CD4-positive, CD25-positive, alpha-beta regulatory T cell (primary cell): ENCODE data around the gene HPCAL4. TPM values are rescaled to one million over a fixed set of nuclear protein-coding genes. Genes with fewer than 3 reads are reported as not detected.
A peak's percentile ranks its signal among the peaks of the same experiment; 100 is the strongest.

Experiments used
- ATAC-seq, 2 donors: fragments of 150-1000 bp; cut with Tn5 transposase; one replicate each; pipeline ENCODE4 v1.10.0; 2021; ENCODE audit warnings: low read depth in 2 of 2, moderate number of reproducible peaks in 2 of 2, moderate library complexity in 1 of 2
- DNase-seq, 3 donors: peaks; one replicate each; pipeline versions ENCODE4 v3.0.0 to v3.0.0-alpha.2; 2012 to 2022; ENCODE audit warnings: mixed read lengths in 1 of 3
- H3K27ac ChIP-seq: one replicate; pipeline ENCODE4 v1.7.0; 2013; ENCODE audit warnings: mild to moderate bottlenecking, low read length; ENCODE audit not compliant: insufficient read depth, poor library complexity, severe bottlenecking
- H3K27me3 ChIP-seq: one replicate; pipeline ENCODE4 v1.7.0; 2013; ENCODE audit warnings: low read length; ENCODE audit not compliant: control insufficient read depth, insufficient read depth
- H3K36me3 ChIP-seq: one replicate; pipeline ENCODE4 v1.7.0; 2013; ENCODE audit warnings: mild to moderate bottlenecking, low read length, moderate library complexity; ENCODE audit not compliant: control insufficient read depth, insufficient read depth
- H3K4me1 ChIP-seq: 2 replicates; pipeline ENCODE4 v1.7.0; 2013; ENCODE audit warnings: mild to moderate bottlenecking, low read length; ENCODE audit not compliant: insufficient read depth, control insufficient read depth, poor library complexity, severe bottlenecking
- H3K4me3 ChIP-seq: one replicate; pipeline ENCODE4 v1.7.0; 2013; ENCODE audit warnings: low read depth, mild to moderate bottlenecking, low read length, moderate library complexity
- H3K9me3 ChIP-seq, 2 experiments: 1 replicate in 1 of 2; 2 replicates in 1 of 2; pipeline ENCODE4 v1.7.0; 2013; ENCODE audit warnings: low read length in 2 of 2, mild to moderate bottlenecking in 1 of 2, moderate library complexity in 1 of 2; ENCODE audit not compliant: control insufficient read depth in 2 of 2
- H3K27ac Mint-ChIP-seq, 3 donors: one replicate each; pipeline ENCODE4 v1.8.0; 2020 to 2022; ENCODE audit warnings: mild to moderate bottlenecking in 3 of 3, mixed read lengths in 3 of 3, moderate library complexity in 2 of 3
- H3K27me3 Mint-ChIP-seq: one replicate; pipeline ENCODE4 v1.8.0; 2022; ENCODE audit warnings: mild to moderate bottlenecking, mixed read lengths
- H3K36me3 Mint-ChIP-seq: one replicate; pipeline ENCODE4 v1.8.0; 2020; ENCODE audit warnings: mixed read lengths
- H3K4me1 Mint-ChIP-seq, 4 donors: one replicate each; pipeline ENCODE4 v1.8.0; 2020 to 2022; ENCODE audit warnings: mixed read lengths in 4 of 4, mild to moderate bottlenecking in 1 of 4
- H3K4me3 Mint-ChIP-seq, 4 donors: one replicate each; pipeline ENCODE4 v1.8.0; 2020 to 2022; ENCODE audit warnings: mild to moderate bottlenecking in 4 of 4, mixed read lengths in 4 of 4, moderate library complexity in 3 of 4
- H3K9me3 Mint-ChIP-seq, 7 donors: one replicate each; pipeline ENCODE4 v1.8.0; 2020 to 2022; ENCODE audit warnings: mixed read lengths in 7 of 7, mild to moderate bottlenecking in 3 of 7, moderate library complexity in 2 of 7
- polyA plus RNA-seq, 4 donors: library from polyadenylated mRNA; unstranded; fragments of 300-500 nt; fragmentation: Illumina TruSeq; gene quantifications; one replicate each; pipeline ENCODE4 v1.2.3, GENCODE V29; 2021
- total RNA-seq: library from RNA; stranded (reverse); gene quantifications from one replicate; pipeline ENCODE4 v1.2.3, GENCODE V29; 2022

The HPCAL4 gene
- total and polyA plus RNA-seq, 5 donors from 2014 or later = 9.5 to 19.7 (median 13.8) TPM

- peaks cover 5 to 71% (median 19%) of the 10 kb centered on the region in 4 donors for H3K4me1 Mint-ChIP-seq
- peak; percentile 33 to 74 (median 63) for DNase-seq
- peaks cover 21% of the 10 kb centered on the region for H3K36me3 Mint-ChIP-seq
- H3K9me3 Mint-ChIP-seq = peaks cover 0 to 7% (median 0%) of the 10 kb centered on the region in 7 donors
- Histone ChIP-seq H3K27me3 (no peaks in the 10 kb centered on the region), H3K36me3 (peaks cover 5% of the 10 kb centered on the region), H3K4me1 (peaks cover 41% of the 10 kb centered on the region), H3K9me3 (no peaks in the 10 kb centered on the region), H3K4me3 (no peak overlapping the region), H3K27ac (peak overlapping the region; percentile 58)
- peak; percentile 57 to 63 for ATAC-seq
- peak overlapping the region; percentile 77 to 94 (median 85) for H3K27ac Mint-ChIP-seq
- H3K4me3 Mint-ChIP-seq = peak overlapping the region in 3 of 4 donors; percentile 44 to 68 (median 56)
- H3K27me3 Mint-ChIP-seq = peaks cover 4% of the 10 kb centered on the region
These were observed 7.5 kb downstream of the HPCAL4 start for GRCh38 chr1:39683591-39684312.

- H3K4me3 ChIP-seq = peak overlapping the region; percentile 77
- Mint-ChIP-seq H3K9me3 (peaks cover 0 to 7% (median 0%) of the 10 kb centered on the region in 7 donors), H3K4me1 (peaks cover 5 to 61% (median 15%) of the 10 kb centered on the region in 4 donors), H3K27me3 (peaks cover 4% of the 10 kb centered on the region), H3K4me3 (peak overlapping the region in 1 of 4 donors; percentile 16), H3K27ac (peak overlapping the region; percentile 77 to 89 (median 85)), H3K36me3 (peaks cover 20% of the 10 kb centered on the region)
- DNase-seq = no peak
- peaks cover 5% of the 10 kb centered on the region for H3K36me3 ChIP-seq
- peaks cover 41% of the 10 kb centered on the region for H3K4me1 ChIP-seq
- H3K27me3 ChIP-seq = no peaks in the 10 kb centered on the region
- no peaks in the 10 kb centered on the region for H3K9me3 ChIP-seq
- ATAC-seq = no peak
- peak overlapping the region; percentile 53 for H3K27ac ChIP-seq
These were observed 9.2 kb downstream of the HPCAL4 start for GRCh38 chr1:39681999-39682398.

- Mint-ChIP-seq H3K36me3 (peaks cover 22% of the 10 kb centered on the region), H3K4me1 (peaks cover 5 to 61% (median 15%) of the 10 kb centered on the region in 4 donors), H3K9me3 (peaks cover 0 to 6% (median 0%) of the 10 kb centered on the region in 7 donors), H3K27ac (peak overlapping the region; percentile 77 to 95 (median 79)), H3K27me3 (peaks cover 4% of the 10 kb centered on the region), H3K4me3 (peak overlapping the region; percentile 64 to 84 (median 82))
- Histone ChIP-seq H3K4me3 (peak overlapping the region; percentile 77), H3K27me3 (no peaks in the 10 kb centered on the region), H3K27ac (peak overlapping the region; percentile 53), H3K36me3 (peaks cover 5% of the 10 kb centered on the region), H3K4me1 (peaks cover 41% of the 10 kb centered on the region), H3K9me3 (no peaks in the 10 kb centered on the region)
- DNase-seq (peak in 1 of 3 donors; percentile 39), ATAC-seq (no peak)
These were observed 9.9 kb downstream of the HPCAL4 start for GRCh38 chr1:39681294-39681693.

GRCh38 chr1:39680751-39681150 is 10.5 kb downstream of the HPCAL4 start:
- Histone ChIP-seq H3K9me3 (no peaks in the 10 kb centered on the region), H3K4me3 (peak overlapping the region; percentile 77), H3K4me1 (peaks cover 41% of the 10 kb centered on the region), H3K27me3 (no peaks in the 10 kb centered on the region), H3K36me3 (peaks cover 5% of the 10 kb centered on the region), H3K27ac (peak overlapping the region; percentile 53)
- Mint-ChIP-seq H3K4me1 (peaks cover 5 to 59% (median 15%) of the 10 kb centered on the region in 4 donors), H3K9me3 (peaks cover 0 to 5% (median 0%) of the 10 kb centered on the region in 7 donors), H3K27me3 (peaks cover 4% of the 10 kb centered on the region), H3K4me3 (peak overlapping the region; percentile 64 to 84 (median 82)), H3K27ac (peak overlapping the region; percentile 77 to 95 (median 79)), H3K36me3 (peaks cover 21% of the 10 kb centered on the region)
- peak; percentile 46 to 66 for ATAC-seq
- DNase-seq = peak in 2 of 3 donors; percentile 37 to 63

- Mint-ChIP-seq H3K9me3 (peaks cover 0 to 4% (median 0%) of the 10 kb centered on the region in 7 donors), H3K36me3 (peaks cover 21% of the 10 kb centered on the region), H3K4me1 (peaks cover 5 to 55% (median 13%) of the 10 kb centered on the region in 4 donors), H3K27me3 (peaks cover 4% of the 10 kb centered on the region), H3K4me3 (peak overlapping the region in 1 of 4 donors; percentile 55), H3K27ac (peak overlapping the region; percentile 77 to 82 (median 79))
- Histone ChIP-seq H3K9me3 (no peaks in the 10 kb centered on the region), H3K4me3 (no peak overlapping the region), H3K36me3 (peaks cover 5% of the 10 kb centered on the region), H3K4me1 (peaks cover 41% of the 10 kb centered on the region), H3K27ac (no peak overlapping the region), H3K27me3 (no peaks in the 10 kb centered on the region)
- no peak for DNase-seq
- no peak for ATAC-seq
These were observed 11.4 kb downstream of the HPCAL4 start for GRCh38 chr1:39679821-39680220.

GRCh38 chr1:39678889-39679288 is 12.3 kb downstream of the HPCAL4 start:
- DNase-seq (no peak), ATAC-seq (no peak)
- no peaks in the 10 kb centered on the region for H3K9me3 Mint-ChIP-seq
- H3K36me3 ChIP-seq = peaks cover 5% of the 10 kb centered on the region
- H3K27me3 ChIP-seq = no peaks in the 10 kb centered on the region
- peaks cover 5 to 48% (median 9%) of the 10 kb centered on the region in 4 donors for H3K4me1 Mint-ChIP-seq
- H3K27me3 Mint-ChIP-seq = peaks cover 4% of the 10 kb centered on the region
- peak overlapping the region in 2 of 3 donors; percentile 5 to 87 for H3K27ac Mint-ChIP-seq
- H3K9me3 ChIP-seq = no peaks in the 10 kb centered on the region
- H3K4me3 Mint-ChIP-seq = peak overlapping the region in 1 of 4 donors; percentile 68
- no peak overlapping the region for H3K27ac ChIP-seq
- no peak overlapping the region for H3K4me3 ChIP-seq
- H3K36me3 Mint-ChIP-seq = peaks cover 21% of the 10 kb centered on the region
- peaks cover 35% of the 10 kb centered on the region for H3K4me1 ChIP-seq

- peaks cover 17% of the 10 kb centered on the region for H3K36me3 Mint-ChIP-seq
- H3K27me3 ChIP-seq = no peaks in the 10 kb centered on the region
- no peak for DNase-seq
- peaks cover 5 to 38% (median 9%) of the 10 kb centered on the region in 4 donors for H3K4me1 Mint-ChIP-seq
- H3K27ac ChIP-seq = no peak overlapping the region
- no peak for ATAC-seq
- H3K4me3 Mint-ChIP-seq = no peak overlapping the region
- no peaks in the 10 kb centered on the region for H3K9me3 ChIP-seq
- H3K9me3 Mint-ChIP-seq = no peaks in the 10 kb centered on the region
- no peak overlapping the region for H3K4me3 ChIP-seq
- H3K36me3 ChIP-seq = peaks cover 5% of the 10 kb centered on the region
- H3K27ac Mint-ChIP-seq = no peak overlapping the region
- H3K4me1 ChIP-seq = peaks cover 29% of the 10 kb centered on the region
- peaks cover 9% of the 10 kb centered on the region for H3K27me3 Mint-ChIP-seq
These were observed 13.6 kb downstream of the HPCAL4 start for GRCh38 chr1:39677645-39678044.
